Kidney capillary endothelial cell (primary cell): ENCODE measurements around the gene CISD2.
"Not testable (repeated sequence)": the region's sequence is repeated elsewhere in the genome, so short reads cannot be mapped to it uniquely, and the experiment has no call there.

Source experiments
- DNase-seq: peaks from one replicate; pipeline ENCODE4 v3.0.0-alpha.2; 2018; ENCODE audit warnings: low spot score

Gene CISD2

DNA sequence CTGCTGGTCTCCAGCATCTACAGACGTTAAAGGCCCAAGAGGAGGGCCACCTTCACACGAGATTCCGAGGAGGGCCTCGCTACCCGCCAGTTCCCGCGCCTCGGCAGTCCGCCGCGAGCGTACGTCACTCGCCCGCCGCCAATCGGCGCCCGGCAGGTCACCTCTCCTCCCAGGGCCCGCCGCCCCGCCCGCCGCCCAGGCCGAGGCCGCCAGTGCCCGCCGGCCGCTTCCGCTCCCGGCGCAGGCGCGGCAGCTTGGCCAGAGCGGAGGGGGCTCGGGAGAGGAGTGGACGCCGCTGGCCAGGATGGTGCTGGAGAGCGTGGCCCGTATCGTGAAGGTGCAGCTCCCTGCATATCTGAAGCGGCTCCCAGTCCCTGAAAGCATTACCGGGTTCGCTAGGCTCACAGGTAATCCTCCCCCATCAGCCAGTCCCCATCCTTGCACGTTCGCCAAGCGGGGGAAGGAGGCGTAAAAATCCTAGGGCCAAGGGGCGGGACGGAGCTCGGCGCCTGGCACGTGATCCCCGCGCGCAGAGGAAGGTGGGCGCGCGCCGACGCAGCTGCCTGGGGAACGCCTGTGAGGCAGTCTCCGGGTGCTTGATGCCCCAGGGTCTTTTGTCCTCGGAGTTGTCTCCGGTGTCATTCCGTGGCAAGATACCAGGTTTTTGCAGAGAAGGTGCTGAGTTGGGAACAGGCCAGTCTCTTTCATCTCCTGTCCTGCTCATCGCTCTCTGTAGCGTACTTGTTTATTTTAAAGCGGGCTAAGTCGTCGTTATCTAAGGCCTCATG is at the start of gene CISD2:
Gene CISD2, plus strand, starts transcription at position 212 of the 788 bp plus-strand sequence. Its CDS starts 93 bp downstream, at position 305.
- DNase-seq, result peak; percentile 81

GRCh38 chr4:102819100-102819499 is 49.7 kb upstream of the CISD2 start:
- DNase-seq, result not testable (repeated sequence)

- no peak for DNase-seq
These were observed 49.0 kb upstream of the CISD2 start for GRCh38 chr4:102819588-102820365.

DNA sequence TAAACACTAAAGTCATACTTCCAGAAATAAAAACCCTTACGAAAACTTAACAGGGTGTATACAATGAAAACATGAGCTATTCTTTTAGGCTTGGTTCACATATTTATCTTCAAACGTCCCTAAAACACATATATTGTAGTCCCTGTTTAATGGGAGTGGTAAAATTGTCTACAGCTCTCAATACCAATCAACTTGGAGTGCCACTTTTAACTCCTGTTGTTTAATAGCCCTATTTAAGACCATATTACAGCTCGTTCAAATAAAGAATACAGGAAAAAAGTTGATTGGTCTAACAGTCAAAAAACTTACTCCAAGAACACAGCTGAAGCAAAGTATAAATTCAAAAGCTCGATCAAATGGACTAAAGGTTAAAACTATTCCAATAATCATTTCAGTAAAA is 45.3 kb upstream of the CISD2 start:
- no peak for DNase-seq

- no peak for DNase-seq
These were observed 44.9 kb upstream of the CISD2 start for GRCh38 chr4:102823897-102824296.

DNA sequence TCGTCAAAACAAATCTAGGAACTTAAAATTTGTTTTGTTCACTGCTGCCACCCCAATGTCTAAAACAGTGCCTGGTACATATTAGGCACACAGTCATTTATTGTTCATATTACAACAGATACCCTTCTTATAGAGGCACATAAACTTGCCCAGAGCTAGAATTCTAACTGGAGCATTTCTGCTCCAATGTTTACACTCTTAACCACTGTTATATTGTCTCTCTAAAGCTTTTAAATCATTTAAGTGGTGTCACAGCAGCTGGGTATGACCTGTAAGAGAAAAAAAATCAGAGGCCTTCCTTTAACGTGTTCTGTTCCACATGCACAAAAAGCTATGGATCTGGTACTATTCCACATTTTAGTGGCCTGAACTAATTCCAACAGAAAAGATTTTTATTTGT is 44.4 kb upstream of the CISD2 start:
- no peak for DNase-seq

DNA sequence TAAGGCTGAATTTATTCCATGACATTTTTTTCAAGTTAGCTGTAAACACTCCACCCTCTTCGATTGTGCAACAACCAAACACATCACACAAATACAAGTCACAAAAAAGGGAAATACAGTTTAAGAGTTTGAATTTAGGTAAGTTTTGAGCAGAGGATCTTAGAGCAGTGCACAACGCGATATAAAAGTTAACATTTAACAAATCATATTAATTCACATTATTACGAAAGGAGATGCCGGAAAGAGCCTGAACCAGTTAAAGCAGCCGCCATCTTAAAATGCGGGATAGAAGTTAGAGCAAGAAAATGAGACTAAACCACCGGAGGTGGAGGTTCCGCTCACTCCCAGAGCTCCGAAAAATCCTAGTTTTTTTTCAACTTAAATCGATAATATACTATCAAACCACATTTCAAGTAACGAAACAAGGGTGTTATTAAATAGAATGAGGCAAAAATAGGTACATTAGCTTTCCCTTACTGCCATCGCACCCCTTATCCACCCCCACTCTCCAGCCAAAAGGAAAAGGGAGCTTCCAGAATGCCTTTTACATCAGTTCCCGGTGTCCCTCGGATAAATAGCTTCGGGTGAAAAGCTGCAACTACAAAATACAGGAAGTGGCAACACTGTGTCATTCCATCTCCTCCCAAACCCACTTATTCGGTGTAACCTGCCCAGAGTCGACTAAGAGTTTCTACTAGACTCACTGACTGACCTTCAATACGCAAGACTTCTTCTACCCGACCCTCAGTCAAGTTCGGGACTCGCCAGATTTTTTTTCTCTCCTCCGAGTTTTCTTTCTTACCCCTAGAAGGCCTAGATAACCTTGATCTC is 43.3 kb upstream of the CISD2 start:
- peak; percentile 67 for DNase-seq

DNA sequence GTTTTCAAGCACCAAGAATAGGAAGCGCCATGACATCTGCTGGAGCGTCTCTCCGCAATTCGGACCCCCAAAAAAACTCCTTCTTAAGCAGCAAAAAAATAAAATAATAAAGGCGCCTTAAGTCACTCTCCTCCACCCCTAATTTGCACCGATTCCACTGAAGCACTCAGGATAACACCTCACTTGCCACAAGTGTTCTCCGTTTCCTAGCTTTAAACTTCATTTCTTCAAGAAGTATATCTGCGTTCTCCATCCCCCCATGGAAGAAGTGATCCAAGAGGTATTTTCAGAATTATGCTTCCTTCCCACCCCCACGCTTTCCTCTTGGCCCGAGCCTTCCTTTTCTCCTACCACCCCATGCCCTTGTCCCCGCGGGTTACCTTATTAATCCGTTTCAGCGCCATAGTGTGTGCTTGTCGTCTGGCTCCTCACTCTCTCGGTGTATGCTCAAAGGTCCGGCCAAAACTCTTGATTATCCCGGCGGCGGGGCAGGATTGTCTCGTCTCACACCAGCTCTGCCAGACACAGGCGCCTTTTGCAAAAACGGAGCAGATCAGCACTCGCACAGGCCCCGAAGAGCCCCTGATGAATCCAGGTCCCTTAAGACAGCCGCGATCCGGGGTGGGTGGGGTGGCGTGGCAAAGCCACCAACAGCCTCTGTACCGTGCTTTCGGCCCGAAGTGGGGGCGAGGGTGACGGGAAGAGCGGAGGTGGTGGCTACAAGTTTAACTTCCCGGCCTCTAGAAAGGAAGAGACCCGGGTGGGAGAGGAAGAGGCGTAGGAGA is 42.5 kb upstream of the CISD2 start:
- no peak for DNase-seq

GRCh38 chr4:102826890-102827673 is 41.7 kb upstream of the CISD2 start, which contains the start of gene UBE2D3:
TSS of gene UBE2D3 (minus strand) at chr4:102827551. CDS start at chr4:102826508, 1,043 bp downstream.
- peak; percentile 84 for DNase-seq

- DNase-seq, result peak; percentile 99
These were observed 40.9 kb upstream of the CISD2 start for GRCh38 chr4:102827674-102828496.

GRCh38 chr4:102828497-102828808 is 40.3 kb upstream of the CISD2 start:
- DNase-seq, result no peak

DNA sequence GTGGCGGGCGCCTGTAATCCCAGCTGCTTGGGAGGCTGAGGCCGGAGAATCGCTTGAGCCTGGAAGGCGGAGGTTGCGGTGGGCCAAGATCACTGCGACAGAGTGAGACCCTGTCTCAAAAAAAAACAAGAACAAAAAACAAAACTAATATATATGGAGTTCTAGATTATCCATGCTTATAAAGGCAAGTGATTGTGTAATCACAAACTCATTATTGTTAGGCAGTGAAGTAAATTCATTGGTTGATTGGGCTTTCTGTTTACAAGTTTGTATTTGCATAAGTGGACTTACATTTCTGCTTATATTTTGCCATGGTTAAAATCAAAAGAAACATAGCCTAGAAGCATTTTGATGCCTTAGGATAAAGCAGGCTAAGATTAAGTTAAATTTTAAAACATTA is 39.0 kb upstream of the CISD2 start:
- no peak for DNase-seq

- DNase-seq, result no peak
These were observed 36.7 kb upstream of the CISD2 start for GRCh38 chr4:102832105-102832504.

DNA sequence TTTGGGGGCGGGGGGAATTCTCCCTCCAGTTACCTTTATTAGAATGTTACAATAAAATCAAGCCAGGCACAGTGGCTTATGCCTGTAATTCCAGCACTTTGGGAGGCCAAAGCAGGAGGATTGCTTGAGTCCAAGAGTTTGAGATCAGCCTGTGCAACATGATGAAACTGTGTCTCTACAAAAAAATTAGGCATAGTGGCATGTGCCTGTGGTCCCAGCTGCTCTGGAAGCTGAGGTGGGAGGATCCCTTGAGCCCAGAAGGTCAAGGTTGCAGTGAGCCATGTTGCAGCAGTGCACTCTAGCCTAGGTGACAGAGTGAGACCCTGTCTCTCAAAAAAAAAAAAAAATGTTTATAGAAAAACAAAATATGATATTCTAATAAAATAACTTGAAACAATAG is 36.1 kb upstream of the CISD2 start:
- no peak for DNase-seq

- no peak for DNase-seq
These were observed 32.2 kb upstream of the CISD2 start for GRCh38 chr4:102836596-102836995.

- DNase-seq, result no peak
These were observed 26.4 kb upstream of the CISD2 start for GRCh38 chr4:102842367-102842766.

- DNase-seq, result no peak
These were observed 25.5 kb upstream of the CISD2 start for GRCh38 chr4:102843273-102843672.

GRCh38 chr4:102843938-102844337 is 24.9 kb upstream of the CISD2 start:
- DNase-seq, result no peak

DNA sequence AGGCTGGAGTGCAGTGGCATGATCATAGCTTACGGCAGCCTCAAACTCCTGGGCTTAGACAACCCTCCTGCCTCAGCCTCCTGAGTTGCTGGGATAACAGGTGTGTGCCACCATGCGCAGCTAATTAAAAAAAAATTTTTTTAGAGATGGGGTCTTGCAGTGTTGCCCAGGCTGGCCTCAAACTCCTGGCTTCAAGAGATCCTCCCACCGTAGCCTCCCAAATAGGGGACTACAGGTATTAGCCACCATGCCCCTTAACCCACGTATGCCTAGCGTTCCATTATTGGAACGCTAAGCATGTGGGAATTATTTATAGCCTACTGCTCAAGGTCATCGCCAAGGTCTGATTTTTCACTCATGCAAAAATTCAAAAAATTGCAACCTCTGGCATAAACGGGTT is 21.1 kb upstream of the CISD2 start:
- no peak for DNase-seq

GRCh38 chr4:102849579-102850104 is 19.1 kb upstream of the CISD2 start:
- DNase-seq, result no peak
